Spinal cord (tissue), 10 donors: Measurements from ENCODE around the gene HDAC11. TPM values are rescaled to one million over a fixed set of nuclear protein-coding genes. Genes with fewer than 3 reads are reported as not detected.
A peak's percentile ranks its signal among the peaks of the same experiment; 100 is the strongest.
"Not testable (repeated sequence)": the region's sequence is repeated elsewhere in the genome, so short reads cannot be mapped to it uniquely, and the experiment has no call there.

Experiments used
- DNase-seq, 6 donors: peaks; one replicate each; pipeline versions ENCODE4 v3.0.0 to v3.0.0-alpha.2; 2013 to 2015; ENCODE audit warnings: low spot score in 6 of 6, low read depth in 4 of 6
- H3K27ac ChIP-seq: one replicate; pipeline ENCODE4 v1.5.1; 2013; ENCODE audit warnings: low read depth, low read length, control low read depth
- H3K27me3 ChIP-seq: one replicate; pipeline ENCODE4 v1.6.1; 2013; ENCODE audit warnings: low read length; ENCODE audit not compliant: control insufficient read depth, insufficient read depth
- H3K36me3 ChIP-seq: one replicate; pipeline ENCODE4 v1.6.1; 2013; ENCODE audit warnings: low read length; ENCODE audit not compliant: control insufficient read depth, insufficient read depth
- H3K4me1 ChIP-seq: one replicate; pipeline ENCODE4 v1.6.1; 2013; ENCODE audit warnings: low read length; ENCODE audit not compliant: control insufficient read depth, insufficient read depth
- H3K4me3 ChIP-seq: one replicate; pipeline ENCODE4 v1.5.1; 2013; ENCODE audit warnings: low read depth, low read length, control low read depth
- H3K9me3 ChIP-seq: one replicate; pipeline ENCODE4 v1.6.1; 2013; ENCODE audit warnings: low read length; ENCODE audit not compliant: control insufficient read depth, insufficient read depth
- WGBS: methylation state at CpG from one replicate; pipeline ENCODE4 v1.1.5; 2013; ENCODE audit warnings: missing lambda C conversion rate; ENCODE audit not compliant: insufficient coverage; 5-methylcytosine and 5-hydroxymethylcytosine counted together
- long read RNA-seq, 4 donors: transcript quantifications; one replicate each; lab custom pipeline, GENCODE V29; 2026
- polyA plus RNA-seq, 2 donors: library from polyadenylated mRNA; unstranded; fragments of 120-200 nt; gene quantifications; one replicate each; pipeline ENCODE4 v1.2.1, GENCODE V29; 2013; ENCODE audit not compliant: insufficient read length in 2 of 2
- total RNA-seq, 2 donors: library from RNA; depleted of rRNA in 1 of 2; stranded (reverse); fragments of 120-200 nt in 1 of 2; fragments of >200 nt in 1 of 2; gene quantifications; one replicate each; pipeline versions ENCODE4 v1.2.3 to v1.2.4, GENCODE V29; 2013 to 2014
- donor health status: healthy.

The HDAC11 gene
- total RNA-seq: 10 to 100 TPM; 18.9 to 24.0 TPM
- polyA plus RNA-seq: 10 to 100 TPM; 31.6 to 39.8 TPM
- long read RNA-seq, donor 1, transcript HDAC11-201 (10 exons, 2,960 nt): major isoform, 6 of 11 reads
- long read RNA-seq, donor 1, partial matches to known transcripts: 0 of 11 reads
- long read RNA-seq, donor 1, other reads (novel, unspliced or antisense): 0 of 11 reads
- long read RNA-seq, donor 2, partial matches to known transcripts: 0 of 2 reads
- long read RNA-seq, donor 2, other reads (novel, unspliced or antisense): 0 of 2 reads
- long read RNA-seq, donor 3, partial matches to known transcripts: 0 of 2 reads
- long read RNA-seq, donor 3, other reads (novel, unspliced or antisense): 0 of 2 reads
- long read RNA-seq, donor 4, partial matches to known transcripts: 9 of 17 reads
- long read RNA-seq, donor 4, other reads (novel, unspliced or antisense): 0 of 17 reads

GRCh38 chr3:13479582-13480339 is at the start of gene HDAC11:
Gene HDAC11, plus strand, starts transcription at chr3:13480306. Its CDS starts 42 bp downstream, at chr3:13480348.
- peak in 5 of 6 donors; percentile 89 to 99 (median 93) for DNase-seq
- peaks cover 9% of the 10 kb centered on the region for H3K36me3 ChIP-seq
- peak within 1 kb of the TSS; percentile 96 for H3K27ac ChIP-seq
- no peaks in the 10 kb centered on the region for H3K27me3 ChIP-seq
- no peaks in the 10 kb centered on the region for H3K9me3 ChIP-seq
- peaks cover 55% of the 10 kb centered on the region for H3K4me1 ChIP-seq
- WGBS: 1% methylated on average over 67 of the region's 67 CpGs
- H3K4me3 ChIP-seq: peak within 1 kb of the TSS; percentile 72

GRCh38 chr3:13430411-13430875 is 49.7 kb upstream of the HDAC11 start:
- not testable (repeated sequence) for H3K27me3 ChIP-seq, DNase-seq, H3K4me3 ChIP-seq, H3K36me3 ChIP-seq, H3K4me1 ChIP-seq, H3K9me3 ChIP-seq, H3K27ac ChIP-seq
- 57% methylated on average over 1 of the region's 2 CpGs for WGBS

GRCh38 chr3:13432093-13432492 is 48.0 kb upstream of the HDAC11 start:
- no peaks in the 10 kb centered on the region for H3K4me1 ChIP-seq
- no peak overlapping the region for H3K4me3 ChIP-seq
- no peaks in the 10 kb centered on the region for H3K27me3 ChIP-seq
- H3K36me3 ChIP-seq: no peaks in the 10 kb centered on the region
- WGBS: no CpG with 5 or more reads among the region's 1 CpG
- H3K9me3 ChIP-seq: no peaks in the 10 kb centered on the region
- no peak for DNase-seq
- no peak overlapping the region for H3K27ac ChIP-seq

GRCh38 chr3:13433912-13434311 is 46.2 kb upstream of the HDAC11 start:
- Histone ChIP-seq H3K36me3 (no peaks in the 10 kb centered on the region), H3K4me3 (no peak overlapping the region), H3K4me1 (no peaks in the 10 kb centered on the region), H3K27ac (no peak overlapping the region), H3K9me3 (no peaks in the 10 kb centered on the region), H3K27me3 (no peaks in the 10 kb centered on the region)
- DNase-seq: peak in 1 of 6 donors; percentile 46
- WGBS: 42% methylated on average over 5 of the region's 5 CpGs

GRCh38 chr3:13436213-13436612 is 43.9 kb upstream of the HDAC11 start:
- not testable (repeated sequence) for H3K4me3 ChIP-seq, H3K27me3 ChIP-seq, H3K9me3 ChIP-seq, DNase-seq, H3K27ac ChIP-seq, H3K4me1 ChIP-seq, H3K36me3 ChIP-seq
- WGBS: 83% methylated on average over 4 of the region's 4 CpGs

GRCh38 chr3:13440204-13440817 is 39.8 kb upstream of the HDAC11 start:
- DNase-seq: peak in 1 of 6 donors; percentile 40
- Histone ChIP-seq H3K4me3 (no peak overlapping the region), H3K9me3 (no peaks in the 10 kb centered on the region), H3K27ac (no peak overlapping the region), H3K36me3 (no peaks in the 10 kb centered on the region), H3K4me1 (no peaks in the 10 kb centered on the region), H3K27me3 (no peaks in the 10 kb centered on the region)
- WGBS: no CpG with 5 or more reads among the region's 4 CpGs

GRCh38 chr3:13442882-13443281 is 37.2 kb upstream of the HDAC11 start:
- no CpG with 5 or more reads among the region's 2 CpGs for WGBS
- DNase-seq: not testable (repeated sequence)

GRCh38 chr3:13451301-13451673 is 28.8 kb upstream of the HDAC11 start:
- H3K4me1 ChIP-seq: peaks cover 14% of the 10 kb centered on the region
- 43% methylated on average over 1 of the region's 7 CpGs for WGBS
- H3K27ac ChIP-seq: peak overlapping the region; percentile 33
- H3K36me3 ChIP-seq: no peaks in the 10 kb centered on the region
- peak overlapping the region; percentile 69 for H3K4me3 ChIP-seq
- no peak for DNase-seq
- no peaks in the 10 kb centered on the region for H3K27me3 ChIP-seq
- no peaks in the 10 kb centered on the region for H3K9me3 ChIP-seq

More at GRCh38 chr3:13442882-13443281, 37.2 kb upstream of the HDAC11 start:
- H3K4me1 ChIP-seq, H3K27me3 ChIP-seq, H3K4me3 ChIP-seq, H3K27ac ChIP-seq, H3K36me3 ChIP-seq, H3K9me3 ChIP-seq: not testable (repeated sequence)

GRCh38 chr3:13452490-13453335 is 27.4 kb upstream of the HDAC11 start:
- H3K4me3 ChIP-seq: no peak overlapping the region
- no peaks in the 10 kb centered on the region for H3K27me3 ChIP-seq
- DNase-seq: peak in 5 of 6 donors; percentile 38 to 92 (median 58)
- WGBS: 48% methylated on average over 3 of the region's 12 CpGs
- no peaks in the 10 kb centered on the region for H3K36me3 ChIP-seq
- H3K4me1 ChIP-seq: peaks cover 14% of the 10 kb centered on the region
- no peaks in the 10 kb centered on the region for H3K9me3 ChIP-seq
- H3K27ac ChIP-seq: peak overlapping the region; percentile 96
